ENCODE results near the gene JAZF1. TPM values are rescaled to one million over a fixed set of nuclear protein-coding genes. Genes with fewer than 3 reads are reported as not detected.

JAZF1 gene
- total RNA-seq, 2 donors from 2014 or later, result 9.3 to 37.4 TPM

DNA sequence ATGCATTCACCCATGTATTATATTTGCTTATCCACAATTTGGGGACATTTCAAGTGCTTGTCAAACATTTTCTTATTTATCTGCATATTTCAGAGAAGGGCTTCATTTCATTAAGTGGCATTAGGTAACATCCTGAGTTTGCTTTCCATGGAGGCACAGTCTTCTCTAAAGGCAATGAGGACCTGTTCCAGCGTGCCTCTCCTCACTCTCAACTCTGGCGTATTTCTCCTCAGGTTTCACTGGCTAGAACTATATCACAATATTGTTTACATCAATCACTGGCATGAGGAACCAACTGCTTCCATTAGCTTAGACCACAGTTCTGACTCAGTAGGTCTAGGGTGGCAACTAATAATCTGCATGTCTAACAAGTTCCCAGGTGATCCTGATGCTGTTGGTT is 263.5 kb downstream of the JAZF1 start:
- 69% methylated on average over 2 of the region's 2 CpGs for WGBS
- Histone ChIP-seq H3K27me3 (replicated peaks; ENCODE audit: insufficient read depth) (no peaks in the 10 kb centered on the region), H3K4me1 (replicated peaks) (no peaks in the 10 kb centered on the region), H3K9me3 (no peaks in the 10 kb centered on the region), H3K27ac (peak overlapping the region in 1 of 2 donors; percentile 23), H3K36me3 (no peaks in the 10 kb centered on the region), H3K4me3 (no peak overlapping the region)
- DNase-seq (ENCODE audit: low spot score), result no peak
- TF ChIP-seq POLR2A (IDR thresholded peaks at IDR 0.05) (no peak), POLR2AphosphoS5 (IDR thresholded peaks at IDR 0.05) (no peak)
- TF ChIP-seq, protein P1, sequence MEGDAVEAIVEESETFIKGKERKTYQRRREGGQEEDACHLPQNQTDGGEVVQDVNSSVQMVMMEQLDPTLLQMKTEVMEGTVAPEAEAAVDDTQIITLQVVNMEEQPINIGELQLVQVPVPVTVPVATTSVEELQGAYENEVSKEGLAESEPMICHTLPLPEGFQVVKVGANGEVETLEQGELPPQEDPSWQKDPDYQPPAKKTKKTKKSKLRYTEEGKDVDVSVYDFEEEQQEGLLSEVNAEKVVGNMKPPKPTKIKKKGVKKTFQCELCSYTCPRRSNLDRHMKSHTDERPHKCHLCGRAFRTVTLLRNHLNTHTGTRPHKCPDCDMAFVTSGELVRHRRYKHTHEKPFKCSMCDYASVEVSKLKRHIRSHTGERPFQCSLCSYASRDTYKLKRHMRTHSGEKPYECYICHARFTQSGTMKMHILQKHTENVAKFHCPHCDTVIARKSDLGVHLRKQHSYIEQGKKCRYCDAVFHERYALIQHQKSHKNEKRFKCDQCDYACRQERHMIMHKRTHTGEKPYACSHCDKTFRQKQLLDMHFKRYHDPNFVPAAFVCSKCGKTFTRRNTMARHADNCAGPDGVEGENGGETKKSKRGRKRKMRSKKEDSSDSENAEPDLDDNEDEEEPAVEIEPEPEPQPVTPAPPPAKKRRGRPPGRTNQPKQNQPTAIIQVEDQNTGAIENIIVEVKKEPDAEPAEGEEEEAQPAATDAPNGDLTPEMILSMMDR (IDR thresholded peaks at IDR 0.05), result no peak
- intact Hi-C loops (cut with DNase I), result no loop called here

GRCh38 chr7:27916372-27916771 is 264.2 kb downstream of the JAZF1 start:
- intact Hi-C loops (cut with DNase I), result no loop called here
- no peaks in the 10 kb centered on the region for H3K27me3 ChIP-seq (replicated peaks; ENCODE audit: insufficient read depth)
- no peak for DNase-seq (ENCODE audit: low spot score)
- WGBS, result 88% methylated on average over 1 of the region's 1 CpG
- H3K9me3 ChIP-seq, result no peaks in the 10 kb centered on the region
- H3K27ac ChIP-seq, result no peak overlapping the region
- no peaks in the 10 kb centered on the region for H3K4me1 ChIP-seq (replicated peaks)
- H3K4me3 ChIP-seq, result no peak overlapping the region
- no peaks in the 10 kb centered on the region for H3K36me3 ChIP-seq
- no peak for TF ChIP-seq POLR2AphosphoS5 (IDR thresholded peaks at IDR 0.05)
- no peak for TF ChIP-seq POLR2A (IDR thresholded peaks at IDR 0.05)
- TF ChIP-seq, protein P1 (IDR thresholded peaks at IDR 0.05), result no peak

GRCh38 chr7:27914409-27914808 is 266.2 kb downstream of the JAZF1 start:
- Histone ChIP-seq H3K27me3 (replicated peaks; ENCODE audit: insufficient read depth) (no peaks in the 10 kb centered on the region), H3K4me3 (no peak overlapping the region), H3K4me1 (replicated peaks) (no peaks in the 10 kb centered on the region), H3K27ac (no peak overlapping the region), H3K9me3 (no peaks in the 10 kb centered on the region), H3K36me3 (no peaks in the 10 kb centered on the region)
- TF ChIP-seq POLR2A (IDR thresholded peaks at IDR 0.05), result no peak
- TF ChIP-seq, protein P1 (IDR thresholded peaks at IDR 0.05), result no peak
- no peak for TF ChIP-seq POLR2AphosphoS5 (IDR thresholded peaks at IDR 0.05)
- intact Hi-C loops (cut with DNase I), result no loop called here
- 82% methylated on average over 3 of the region's 3 CpGs for WGBS
- no peak for DNase-seq (ENCODE audit: low spot score)

GRCh38 chr7:27912751-27913150 is 267.8 kb downstream of the JAZF1 start:
- Histone ChIP-seq H3K4me1 (replicated peaks) (no peaks in the 10 kb centered on the region), H3K27me3 (replicated peaks; ENCODE audit: insufficient read depth) (no peaks in the 10 kb centered on the region), H3K27ac (no peak overlapping the region), H3K4me3 (no peak overlapping the region), H3K9me3 (no peaks in the 10 kb centered on the region), H3K36me3 (no peaks in the 10 kb centered on the region)
- WGBS, result 96% methylated on average over 7 of the region's 7 CpGs
- no peak for TF ChIP-seq POLR2A (IDR thresholded peaks at IDR 0.05)
- no peak for TF ChIP-seq POLR2AphosphoS5 (IDR thresholded peaks at IDR 0.05)
- TF ChIP-seq, protein P1 (IDR thresholded peaks at IDR 0.05), result no peak
- intact Hi-C loops (cut with DNase I), result no loop called here
- no peak for DNase-seq (ENCODE audit: low spot score)

DNA sequence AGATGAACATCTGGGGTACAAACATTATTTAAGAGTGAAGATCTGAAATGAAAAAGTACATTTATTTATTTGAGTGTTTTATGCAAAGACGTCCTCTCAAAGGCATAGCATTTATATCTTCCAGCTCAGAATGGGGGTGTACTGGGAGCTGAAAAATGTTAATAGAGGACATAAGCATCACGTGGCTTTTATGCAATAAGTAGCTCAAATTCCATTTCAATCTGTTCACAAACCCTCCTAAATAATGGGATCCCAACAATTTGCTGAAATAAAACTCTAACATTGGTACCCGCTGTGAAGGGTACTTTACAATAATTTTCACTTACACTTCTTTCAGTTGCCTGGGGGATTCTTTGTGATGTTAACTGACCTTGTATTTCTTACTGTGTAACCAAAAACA is 268.7 kb downstream of the JAZF1 start:
- WGBS, result 91% methylated on average over 3 of the region's 3 CpGs
- intact Hi-C loops (cut with DNase I), result no loop called here
- H3K4me3 ChIP-seq, result no peak overlapping the region

More for the DNA sequence above, 268.7 kb downstream of the JAZF1 start:
- DNase-seq (ENCODE audit: low spot score), result no peak
- Histone ChIP-seq H3K36me3 (no peaks in the 10 kb centered on the region), H3K9me3 (no peaks in the 10 kb centered on the region), H3K27me3 (replicated peaks; ENCODE audit: insufficient read depth) (no peaks in the 10 kb centered on the region), H3K4me1 (replicated peaks) (no peaks in the 10 kb centered on the region), H3K27ac (no peak overlapping the region)
- TF ChIP-seq, protein P1 (IDR thresholded peaks at IDR 0.05), result no peak
- TF ChIP-seq POLR2A (IDR thresholded peaks at IDR 0.05) (no peak), POLR2AphosphoS5 (IDR thresholded peaks at IDR 0.05) (no peak)

Measured in prostate gland (tissue), 2 donors.